Natural killer cell (primary cell): ENCODE results near the gene PDK4. TPM values are rescaled to one million over a fixed set of nuclear protein-coding genes. Genes with fewer than 3 reads are reported as not detected.

Experiments
- ATAC-seq, 3 donors: fragments of 150-1000 bp in 2 of 3; fragments of 200-7000 bp in 1 of 3; cut with Tn5 transposase; 1 replicate in 1 of 3; 2 replicates in 2 of 3; pipeline ENCODE4 v1.10.0; 2021; ENCODE audit warnings: mild to moderate bottlenecking in 2 of 3, moderate library complexity in 2 of 3
- DNase-seq, 2 donors: peaks; one replicate each; pipeline versions ENCODE4 v3.0.0 to v3.0.0-alpha.2; 2013 to 2021; ENCODE audit warnings: mixed read lengths in 1 of 2
- H3K27ac ChIP-seq: one replicate; pipeline ENCODE4 v1.5.1; 2013; ENCODE audit warnings: mild to moderate bottlenecking, low read length
- H3K27me3 ChIP-seq: one replicate; pipeline ENCODE4 v1.6.1; 2013; ENCODE audit warnings: low read length; ENCODE audit not compliant: control insufficient read depth, insufficient read depth
- H3K36me3 ChIP-seq: one replicate; pipeline ENCODE4 v1.6.1; 2013; ENCODE audit warnings: low read length; ENCODE audit not compliant: control insufficient read depth, insufficient read depth
- H3K4me1 ChIP-seq: one replicate; pipeline ENCODE4 v1.6.1; 2013; ENCODE audit warnings: low read length; ENCODE audit not compliant: control insufficient read depth, insufficient read depth
- H3K4me3 ChIP-seq: one replicate; pipeline ENCODE4 v1.5.1; 2013; ENCODE audit warnings: low read length
- H3K9me3 ChIP-seq: one replicate; pipeline ENCODE4 v1.6.1; 2013; ENCODE audit warnings: low read length; ENCODE audit not compliant: control insufficient read depth, insufficient read depth
- H3K27ac Mint-ChIP-seq, 2 donors: one replicate each; pipeline ENCODE4 v1.8.0; 2022; ENCODE audit warnings: mild to moderate bottlenecking in 2 of 2, mixed read lengths in 2 of 2, moderate library complexity in 1 of 2
- H3K27me3 Mint-ChIP-seq, 2 donors: one replicate each; pipeline ENCODE4 v1.8.0; 2022; ENCODE audit warnings: low read depth in 2 of 2, mixed read lengths in 2 of 2
- H3K36me3 Mint-ChIP-seq: one replicate; pipeline ENCODE4 v1.8.0; 2022; ENCODE audit warnings: mixed read lengths
- H3K4me1 Mint-ChIP-seq, 2 donors: one replicate each; pipeline ENCODE4 v1.8.0; 2022; ENCODE audit warnings: mixed read lengths in 2 of 2
- H3K4me3 Mint-ChIP-seq: one replicate; pipeline ENCODE4 v1.8.0; 2022; ENCODE audit warnings: mild to moderate bottlenecking, moderate library complexity, mixed read lengths
- H3K9me3 Mint-ChIP-seq, 2 donors: one replicate each; pipeline ENCODE4 v1.8.0; 2022; ENCODE audit warnings: mixed read lengths in 2 of 2
- WGBS: methylation state at CpG from one replicate; pipeline ENCODE4 v1.1.7; 2013; ENCODE audit warnings: missing lambda C conversion rate; ENCODE audit not compliant: insufficient coverage; 5-methylcytosine and 5-hydroxymethylcytosine counted together
- intact Hi-C: fragments of 100-400 bp; cut with micrococcal nuclease; formaldehyde crosslinking; loops from one replicate; pipeline ENCODE4 v1.14.2; 2022
- total RNA-seq, 4 donors: library from RNA; stranded (reverse); fragments of 120-200 nt in 1 of 4; gene quantifications; one replicate each; pipeline versions ENCODE4 v1.2.3 to v1.2.4, GENCODE V29; 2013 to 2022
- TF ChIP-seq, protein P1 (sequence below): fragments of 200-600 bp; IDR thresholded peaks from one replicate; pipeline ENCODE4 v1.8.0; 2022; ENCODE audit warnings: antibody characterized with exemption

Gene PDK4
- total RNA-seq, 3 donors from 2014 or later (not counting 1 experiment from before 2014, with no cell fraction given): 0.78 to 3.8 (median 2.3) TPM

DNA sequence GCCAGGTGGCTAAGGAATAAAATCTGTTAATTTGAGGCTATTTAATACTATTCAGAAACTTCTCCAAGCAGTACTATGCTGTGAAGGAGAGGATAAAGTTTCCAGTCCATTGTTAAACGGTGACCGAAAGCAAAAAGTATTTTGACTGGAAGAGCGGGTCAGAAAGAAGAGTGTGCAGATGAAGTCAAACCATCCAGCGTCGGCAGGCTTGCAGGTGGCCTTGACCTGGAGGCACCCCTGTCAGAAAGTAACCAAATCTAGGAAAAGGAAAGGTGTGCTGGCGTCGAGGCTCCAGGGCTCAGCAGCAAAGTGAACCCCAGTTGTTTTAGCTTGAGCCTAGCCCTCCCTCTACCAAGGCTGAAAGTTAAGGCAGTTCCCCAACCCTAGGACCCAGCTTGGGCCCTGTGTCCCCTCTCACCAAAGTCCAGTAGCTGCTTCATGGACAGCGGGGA, 544 bp downstream of the PDK4 start:
- Mint-ChIP-seq H3K27ac (peak overlapping the region in 1 of 2 donors; percentile 61), H3K4me1 (peaks cover 10 to 14% of the 10 kb centered on the region in 2 donors), H3K36me3 (no peaks in the 10 kb centered on the region), H3K27me3 (peaks cover 0 to 14% of the 10 kb centered on the region in 2 donors), H3K4me3 (peak overlapping the region; percentile 89), H3K9me3 (no peaks in the 10 kb centered on the region)
- Histone ChIP-seq H3K27ac (no peak overlapping the region), H3K27me3 (no peaks in the 10 kb centered on the region), H3K4me1 (peaks cover 14% of the 10 kb centered on the region), H3K9me3 (no peaks in the 10 kb centered on the region), H3K36me3 (no peaks in the 10 kb centered on the region), H3K4me3 (peak overlapping the region; percentile 47)
- TF ChIP-seq, protein P1, sequence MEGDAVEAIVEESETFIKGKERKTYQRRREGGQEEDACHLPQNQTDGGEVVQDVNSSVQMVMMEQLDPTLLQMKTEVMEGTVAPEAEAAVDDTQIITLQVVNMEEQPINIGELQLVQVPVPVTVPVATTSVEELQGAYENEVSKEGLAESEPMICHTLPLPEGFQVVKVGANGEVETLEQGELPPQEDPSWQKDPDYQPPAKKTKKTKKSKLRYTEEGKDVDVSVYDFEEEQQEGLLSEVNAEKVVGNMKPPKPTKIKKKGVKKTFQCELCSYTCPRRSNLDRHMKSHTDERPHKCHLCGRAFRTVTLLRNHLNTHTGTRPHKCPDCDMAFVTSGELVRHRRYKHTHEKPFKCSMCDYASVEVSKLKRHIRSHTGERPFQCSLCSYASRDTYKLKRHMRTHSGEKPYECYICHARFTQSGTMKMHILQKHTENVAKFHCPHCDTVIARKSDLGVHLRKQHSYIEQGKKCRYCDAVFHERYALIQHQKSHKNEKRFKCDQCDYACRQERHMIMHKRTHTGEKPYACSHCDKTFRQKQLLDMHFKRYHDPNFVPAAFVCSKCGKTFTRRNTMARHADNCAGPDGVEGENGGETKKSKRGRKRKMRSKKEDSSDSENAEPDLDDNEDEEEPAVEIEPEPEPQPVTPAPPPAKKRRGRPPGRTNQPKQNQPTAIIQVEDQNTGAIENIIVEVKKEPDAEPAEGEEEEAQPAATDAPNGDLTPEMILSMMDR: no peak
- DNase-seq (no peak), ATAC-seq (no peak)
- 58% methylated on average over 8 of the region's 8 CpGs for WGBS
- intact Hi-C loops: no loop called here

DNA sequence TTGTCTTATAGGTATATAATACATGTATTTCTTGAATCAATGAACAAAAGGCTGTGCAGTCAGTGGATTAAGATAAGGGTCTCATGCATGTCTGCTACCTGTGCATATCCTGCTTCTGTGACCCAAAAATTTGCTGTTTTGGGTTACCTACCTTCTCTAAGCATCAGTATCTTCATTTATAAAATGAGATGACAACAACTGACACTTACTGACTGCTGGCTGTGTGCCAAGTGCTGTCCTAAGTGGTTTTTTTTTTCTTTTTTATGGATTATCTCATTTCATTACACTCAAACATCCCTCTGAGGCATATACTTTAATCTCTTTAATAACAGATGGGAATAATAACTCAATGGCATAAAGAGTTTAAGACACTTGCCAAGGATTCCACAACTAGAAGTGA, 2.1 kb downstream of the PDK4 start:
- intact Hi-C loops: no loop called here
- H3K4me3 Mint-ChIP-seq: peak overlapping the region; percentile 32
- H3K27me3 ChIP-seq: no peaks in the 10 kb centered on the region
- H3K27me3 Mint-ChIP-seq: peaks cover 0 to 14% of the 10 kb centered on the region in 2 donors
- H3K9me3 Mint-ChIP-seq: no peaks in the 10 kb centered on the region
- no peak overlapping the region for H3K4me3 ChIP-seq
- H3K36me3 ChIP-seq: no peaks in the 10 kb centered on the region
- no peak overlapping the region for H3K27ac Mint-ChIP-seq
- H3K4me1 ChIP-seq: peaks cover 14% of the 10 kb centered on the region
- TF ChIP-seq, protein P1: no peak
- H3K9me3 ChIP-seq: no peaks in the 10 kb centered on the region
- no peaks in the 10 kb centered on the region for H3K36me3 Mint-ChIP-seq
- peaks cover 10 to 14% of the 10 kb centered on the region in 2 donors for H3K4me1 Mint-ChIP-seq
- H3K27ac ChIP-seq: no peak overlapping the region
- DNase-seq (no peak), ATAC-seq (no peak)

DNA sequence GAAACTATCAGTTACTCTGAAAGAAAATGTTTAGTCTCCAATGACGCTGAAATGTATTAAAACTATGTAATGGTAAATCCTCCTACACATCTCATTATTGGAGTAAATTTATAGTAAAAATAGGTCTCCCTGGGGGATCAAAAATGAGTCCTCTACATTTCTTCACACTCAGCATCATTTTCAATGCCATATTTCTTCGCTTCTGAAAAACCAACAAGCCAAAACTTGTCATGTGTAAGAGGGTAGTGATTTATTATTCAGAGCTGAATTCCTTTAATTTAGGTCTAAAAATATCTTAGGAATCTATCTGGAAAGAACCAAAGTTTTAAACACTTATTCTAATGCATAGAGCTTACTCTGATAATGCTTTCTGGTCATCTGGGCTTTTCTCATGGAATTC, 3.0 kb downstream of the PDK4 start:
- Histone ChIP-seq H3K36me3 (no peaks in the 10 kb centered on the region), H3K4me3 (no peak overlapping the region), H3K9me3 (no peaks in the 10 kb centered on the region), H3K27me3 (no peaks in the 10 kb centered on the region), H3K27ac (no peak overlapping the region), H3K4me1 (peaks cover 14% of the 10 kb centered on the region)
- intact Hi-C loops: no loop called here
- Mint-ChIP-seq H3K27ac (no peak overlapping the region), H3K36me3 (no peaks in the 10 kb centered on the region), H3K27me3 (peaks cover 0 to 14% of the 10 kb centered on the region in 2 donors), H3K9me3 (no peaks in the 10 kb centered on the region), H3K4me3 (no peak overlapping the region), H3K4me1 (peaks cover 10 to 14% of the 10 kb centered on the region in 2 donors)
- ATAC-seq: no peak
- TF ChIP-seq, protein P1: no peak
- WGBS: no CpG with 5 or more reads among the region's 2 CpGs
- no peak for DNase-seq

DNA sequence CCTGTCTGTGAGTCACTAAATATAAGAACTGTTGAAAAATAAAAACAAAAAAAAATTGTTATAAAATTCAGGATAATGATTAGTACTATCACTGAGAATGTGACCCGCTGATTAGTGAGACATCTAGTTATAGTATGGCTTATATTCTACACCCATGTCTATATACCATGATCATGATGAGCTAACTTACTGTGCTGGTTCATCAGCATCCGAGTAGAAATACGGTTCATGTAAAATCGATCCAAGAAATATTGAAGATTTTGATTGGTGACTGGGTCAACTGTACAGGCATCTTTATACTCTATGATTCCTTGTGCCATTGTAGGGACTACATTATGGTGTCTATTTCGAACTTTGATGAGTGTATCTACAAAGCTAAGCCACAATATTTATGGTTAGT, 3.7 kb downstream of the PDK4 start:
- Mint-ChIP-seq H3K4me1 (peaks cover 10 to 14% of the 10 kb centered on the region in 2 donors), H3K4me3 (no peak overlapping the region), H3K36me3 (no peaks in the 10 kb centered on the region), H3K27me3 (peaks cover 0 to 14% of the 10 kb centered on the region in 2 donors), H3K9me3 (no peaks in the 10 kb centered on the region), H3K27ac (no peak overlapping the region)
- Histone ChIP-seq H3K4me1 (peaks cover 14% of the 10 kb centered on the region), H3K36me3 (no peaks in the 10 kb centered on the region), H3K27me3 (no peaks in the 10 kb centered on the region), H3K27ac (no peak overlapping the region), H3K9me3 (no peaks in the 10 kb centered on the region), H3K4me3 (no peak overlapping the region)
- intact Hi-C loops: no loop called here
- WGBS: 97% methylated on average over 3 of the region's 5 CpGs
- no peak for DNase-seq
- no peak for ATAC-seq
- TF ChIP-seq, protein P1: no peak
